Mesenchymal stem cell (in vitro differentiated cells and primary cell): ENCODE results near the gene SPATA2.

ENCODE experiments used
- DNase-seq: peaks from one replicate; pipeline ENCODE4 v3.0.0-alpha.2; 2013
- H2AFZ ChIP-seq: one replicate; pipeline ENCODE4 v1.6.1; 2013; ENCODE audit warnings: low read depth, mild to moderate bottlenecking, control low read depth, inconsistent platforms, low read length, moderate library complexity
- H2AK5ac ChIP-seq: 2 replicates; pipeline ENCODE4 v1.6.1; 2013; ENCODE audit warnings: low read length, moderate library complexity, mild to moderate bottlenecking, inconsistent platforms; ENCODE audit not compliant: severe bottlenecking
- H2BK120ac ChIP-seq: one replicate; pipeline ENCODE4 v1.6.1; 2013; ENCODE audit warnings: low read depth, mild to moderate bottlenecking, inconsistent platforms, low read length, moderate library complexity
- H2BK12ac ChIP-seq, 2 experiments: one replicate each; pipeline ENCODE4 v1.6.1; 2013; ENCODE audit warnings: inconsistent platforms in 2 of 2, low read length in 2 of 2, mild to moderate bottlenecking in 2 of 2, moderate library complexity in 2 of 2, control low read depth in 1 of 2
- H2BK15ac ChIP-seq: one replicate; pipeline ENCODE4 v1.6.1; 2013; ENCODE audit warnings: mild to moderate bottlenecking, low read depth, inconsistent platforms; ENCODE audit not compliant: poor library complexity, severe bottlenecking
- H2BK5ac ChIP-seq: 2 replicates; pipeline ENCODE4 v1.6.1; 2013; ENCODE audit warnings: low read depth, mild to moderate bottlenecking, low read length, control low read depth, inconsistent platforms; ENCODE audit not compliant: poor library complexity, severe bottlenecking
- H3K14ac ChIP-seq, 2 experiments: one replicate each; pipeline ENCODE4 v1.6.1; 2013; ENCODE audit warnings: inconsistent platforms in 2 of 2, low read length in 2 of 2, control low read depth in 1 of 2, mild to moderate bottlenecking in 1 of 2, moderate library complexity in 1 of 2
- H3K18ac ChIP-seq, 2 experiments: one replicate each; pipeline ENCODE4 v1.6.1; 2013; ENCODE audit warnings: inconsistent platforms in 2 of 2, low read length in 2 of 2, control low read depth in 1 of 2, low read depth in 1 of 2, mild to moderate bottlenecking in 1 of 2
- H3K23ac ChIP-seq, 2 experiments: one replicate each; pipeline ENCODE4 v1.6.1; 2013; ENCODE audit warnings: inconsistent platforms in 2 of 2, low read length in 2 of 2, mild to moderate bottlenecking in 2 of 2, moderate library complexity in 2 of 2, control low read depth in 1 of 2
- H3K27ac ChIP-seq: 2 replicates; pipeline ENCODE4 v1.5.1; 2013; ENCODE audit warnings: mild to moderate bottlenecking, moderate library complexity, low read length, control low read depth, inconsistent platforms; ENCODE audit not compliant: poor library complexity, severe bottlenecking
- H3K27me3 ChIP-seq, 2 experiments: 2 replicates each; pipeline versions ENCODE4 v1.6.1 to v1.7.0; 2013; ENCODE audit warnings: low read length in 2 of 2, mild to moderate bottlenecking in 2 of 2, moderate library complexity in 2 of 2, control low read depth in 1 of 2, inconsistent platforms in 1 of 2; ENCODE audit not compliant: control insufficient read depth in 1 of 2, insufficient read depth in 1 of 2
- H3K36me3 ChIP-seq, 2 experiments: 2 replicates each; pipeline versions ENCODE4 v1.6.1 to v1.7.0; 2013; ENCODE audit warnings: low read length in 2 of 2, control low read depth in 1 of 2, inconsistent platforms in 1 of 2, low read depth in 1 of 2, mild to moderate bottlenecking in 1 of 2; ENCODE audit not compliant: insufficient read depth in 2 of 2, control insufficient read depth in 1 of 2
- H3K4ac ChIP-seq, 2 experiments: one replicate each; pipeline ENCODE4 v1.6.1; 2013; ENCODE audit warnings: inconsistent platforms in 2 of 2, low read length in 2 of 2, mild to moderate bottlenecking in 2 of 2, moderate library complexity in 2 of 2, control low read depth in 1 of 2, low read depth in 1 of 2
- H3K4me1 ChIP-seq: 2 replicates; pipeline ENCODE4 v1.6.1; 2013; ENCODE audit warnings: low read depth, low read length, control low read depth; ENCODE audit not compliant: control insufficient read depth, insufficient read depth
- H3K4me2 ChIP-seq: 2 replicates; pipeline ENCODE4 v1.6.1; 2013; ENCODE audit warnings: low read length, mild to moderate bottlenecking, inconsistent platforms; ENCODE audit not compliant: poor library complexity, severe bottlenecking
- H3K4me3 ChIP-seq, 2 experiments: 2 replicates each; pipeline versions ENCODE4 v1.5.1 to v1.7.0; 2013; ENCODE audit warnings: low read length in 2 of 2, mild to moderate bottlenecking in 2 of 2, control low read depth in 1 of 2, low read depth in 1 of 2; ENCODE audit not compliant: insufficient read depth in 1 of 2
- H3K79me1 ChIP-seq: replicated peaks from 2 replicates; pipeline ENCODE4 v1.6.1; 2013; ENCODE audit warnings: mild to moderate bottlenecking, control low read depth, low read length, inconsistent platforms; ENCODE audit not compliant: poor library complexity, severe bottlenecking
- H3K9ac ChIP-seq: 2 replicates; pipeline ENCODE4 v1.7.0; 2013; ENCODE audit warnings: mild to moderate bottlenecking, low read length, moderate library complexity
- H3K9me3 ChIP-seq: 2 replicates; pipeline ENCODE4 v1.7.0; 2013; ENCODE audit warnings: mild to moderate bottlenecking, low read length; ENCODE audit not compliant: control insufficient read depth
- H4K8ac ChIP-seq: one replicate; pipeline ENCODE4 v1.6.1; 2013; ENCODE audit warnings: inconsistent platforms, mild to moderate bottlenecking, low read length, moderate library complexity
- H4K91ac ChIP-seq: one replicate; pipeline ENCODE4 v1.6.1; 2013; ENCODE audit warnings: mild to moderate bottlenecking, low read length, inconsistent platforms
- WGBS: methylation state at CpG from one replicate; pipeline ENCODE4 v1.1.7; 2013; ENCODE audit warnings: mixed read lengths; 5-methylcytosine and 5-hydroxymethylcytosine counted together

Gene SPATA2

GRCh38 chr20:49888212-49889000, 26.9 kb downstream of the SPATA2 start:
- DNase-seq: peak; percentile 62
- Histone ChIP-seq H3K27ac (peak overlapping the region; percentile 87), H3K4me3 (no peak overlapping the region), H2BK12ac (no peak overlapping the region), H2AK5ac (peak overlapping the region; percentile 24), H3K9ac (no peak overlapping the region), H3K4me2 (no peak overlapping the region), H2BK5ac (no peak overlapping the region), H3K14ac (no peak overlapping the region), H3K23ac (no peak overlapping the region), H2AFZ (no peak overlapping the region), H3K9me3 (no peaks in the 10 kb centered on the region), H4K8ac (no peak overlapping the region), H2BK15ac (no peak overlapping the region), H3K4ac (no peak overlapping the region), H3K27me3 (no peaks in the 10 kb centered on the region), H3K79me1 (peaks cover 20% of the 10 kb centered on the region), H3K18ac (peak overlapping the region in 1 of 2 experiments; percentile 11), H2BK120ac (no peak overlapping the region), H4K91ac (no peak overlapping the region), H3K36me3 (peaks cover 49 to 66% of the 10 kb centered on the region in 2 experiments), H3K4me1 (peaks cover 66% of the 10 kb centered on the region)
- WGBS: 49% methylated on average over 18 of the region's 18 CpGs

DNA sequence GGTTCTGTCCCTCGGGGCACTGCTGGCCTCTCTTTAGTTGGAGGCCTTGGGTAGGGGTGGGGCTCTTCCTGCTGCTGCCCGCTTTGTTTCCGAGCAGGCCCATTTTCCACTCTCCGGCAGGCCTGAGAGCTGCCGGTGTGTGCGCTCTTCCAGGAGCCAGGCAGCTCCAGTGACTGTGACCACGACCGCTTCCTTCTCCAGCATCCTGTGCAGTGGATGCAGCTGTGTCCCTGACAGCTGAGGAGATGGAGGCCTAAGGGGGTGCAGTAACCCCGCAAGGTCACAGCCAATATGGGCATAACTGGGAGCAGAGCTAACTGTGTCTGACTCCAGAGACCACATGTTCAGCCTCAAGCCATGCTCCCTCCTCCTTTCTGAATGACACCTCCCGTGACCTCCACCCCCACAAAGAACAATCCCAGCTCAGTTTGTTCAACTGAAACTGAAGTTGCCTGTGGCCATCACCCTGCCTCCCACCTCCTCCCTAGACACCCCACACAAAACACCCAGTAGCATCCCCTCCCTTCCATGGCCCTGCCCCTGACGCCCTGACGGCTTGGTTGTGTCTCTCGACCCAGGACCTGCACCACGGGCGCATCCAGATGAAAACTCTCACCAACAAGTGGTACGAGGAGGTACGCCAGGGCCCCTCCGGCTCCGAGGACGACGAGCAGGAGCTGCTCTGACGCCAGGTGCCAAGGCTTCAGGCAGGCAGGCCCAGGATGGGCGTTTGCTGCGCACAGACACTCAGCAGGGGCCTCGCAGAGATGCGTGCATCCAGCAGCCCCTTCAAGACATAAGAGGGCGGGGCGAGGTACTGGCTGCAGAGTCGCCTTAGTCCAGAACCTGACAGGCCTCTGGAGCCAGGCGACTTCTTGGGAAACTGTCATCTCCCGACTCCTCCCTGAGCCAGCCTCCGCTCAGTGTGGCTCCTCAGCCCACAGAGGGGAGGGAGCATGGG, 27.8 kb downstream of the SPATA2 start:
- peak overlapping the region; percentile 48 for H2BK5ac ChIP-seq
- H3K4me3 ChIP-seq: no peak overlapping the region
- H3K23ac ChIP-seq: no peak overlapping the region
- H3K9ac ChIP-seq: peak overlapping the region; percentile 15
- peak overlapping the region in 1 of 2 experiments; percentile 31 for H2BK12ac ChIP-seq
- H3K9me3 ChIP-seq: no peaks in the 10 kb centered on the region
- H3K79me1 ChIP-seq: peaks cover 13% of the 10 kb centered on the region
- WGBS: 88% methylated on average over 32 of the region's 32 CpGs
- no peak overlapping the region for H3K14ac ChIP-seq
- no peaks in the 10 kb centered on the region for H3K27me3 ChIP-seq
- no peak overlapping the region for H3K4ac ChIP-seq
- H3K27ac ChIP-seq: peak overlapping the region; percentile 87
- H2BK15ac ChIP-seq: no peak overlapping the region
- no peak overlapping the region for H3K18ac ChIP-seq
- peaks cover 64% of the 10 kb centered on the region for H3K4me1 ChIP-seq
- no peak for DNase-seq
- H2AFZ ChIP-seq: no peak overlapping the region
- H2BK120ac ChIP-seq: no peak overlapping the region
- peak overlapping the region; percentile 88 for H2AK5ac ChIP-seq
- peaks cover 55 to 71% of the 10 kb centered on the region in 2 experiments for H3K36me3 ChIP-seq
- H4K8ac ChIP-seq: no peak overlapping the region
- H4K91ac ChIP-seq: peak overlapping the region; percentile 48
- no peak overlapping the region for H3K4me2 ChIP-seq

GRCh38 chr20:49886571-49887213, 28.6 kb downstream of the SPATA2 start:
- Histone ChIP-seq H2BK15ac (no peak overlapping the region), H2BK5ac (no peak overlapping the region), H3K27me3 (no peaks in the 10 kb centered on the region), H2BK120ac (no peak overlapping the region), H2BK12ac (no peak overlapping the region), H3K27ac (peak overlapping the region; percentile 87), H3K4ac (no peak overlapping the region), H3K36me3 (peaks cover 60 to 77% of the 10 kb centered on the region in 2 experiments), H3K79me1 (peaks cover 8% of the 10 kb centered on the region), H3K9ac (no peak overlapping the region), H3K23ac (no peak overlapping the region), H3K4me1 (peaks cover 63% of the 10 kb centered on the region), H2AFZ (no peak overlapping the region), H3K9me3 (no peaks in the 10 kb centered on the region), H3K18ac (no peak overlapping the region), H4K91ac (no peak overlapping the region), H3K4me2 (no peak overlapping the region), H4K8ac (no peak overlapping the region), H2AK5ac (peak overlapping the region; percentile 15), H3K4me3 (no peak overlapping the region), H3K14ac (no peak overlapping the region)
- DNase-seq: no peak
- 92% methylated on average over 30 of the region's 30 CpGs for WGBS
